H1 (cell line): ENCODE measurements around the gene FAAP100. TPM values are rescaled to one million over a fixed set of nuclear protein-coding genes. Genes with fewer than 3 reads are reported as not detected.

Experiments used
- CTCF ChIA-PET: fragments of 300-600 bp; sonication (Branson Sonifier 250); formaldehyde crosslinking; loops from one replicate; lab custom pipeline; 2021; ENCODE audit not compliant: partially characterized antibody; lab: Charles Lee
- POLR2A ChIA-PET: fragments of 300-600 bp; sonication (Branson Sonifier 250); formaldehyde crosslinking; loops from one replicate; lab custom pipeline; 2021; ENCODE audit warnings: inconsistent platforms; ENCODE audit not compliant: partially characterized antibody; lab: Charles Lee
- DNase-seq, 2 experiments: peaks; one replicate each; pipeline versions ENCODE4 v3.0.0 to v3.0.0-alpha.2; 2010 to 2022; ENCODE audit warnings: low spot score in 2 of 2, low read depth in 1 of 2, mixed read lengths in 1 of 2
- FAIRE-seq: peaks from 2 replicates; lab custom pipeline; 2011; peaks lifted over from hg19 to GRCh38; lab: Jason Lieb, UNC
- H2AFZ ChIP-seq: 2 replicates; pipeline ENCODE4 v1.8.1; 2012; ENCODE audit warnings: low read length, inconsistent platforms
- H2AK5ac ChIP-seq: 2 replicates; pipeline ENCODE4 v1.6.1; 2013; ENCODE audit warnings: low read depth, low read length
- H2BK120ac ChIP-seq: replicated peaks from 2 replicates; pipeline ENCODE3; 2013; ENCODE audit warnings: low read depth, low read length, inconsistent platforms
- H2BK12ac ChIP-seq: 2 replicates; pipeline ENCODE4 v1.6.1; 2013; ENCODE audit warnings: low read depth, low read length
- H2BK15ac ChIP-seq: 2 replicates; pipeline ENCODE4 v1.6.1; 2013; ENCODE audit warnings: low read length
- H2BK20ac ChIP-seq: 2 replicates; pipeline ENCODE4 v1.6.1; 2013; ENCODE audit warnings: low read length
- H2BK5ac ChIP-seq: 2 replicates; pipeline ENCODE4 v1.6.1; 2013; ENCODE audit warnings: low read depth, low read length
- H3K14ac ChIP-seq: 2 replicates; pipeline ENCODE4 v1.6.1; 2013; ENCODE audit warnings: inconsistent platforms; ENCODE audit not compliant: insufficient read length
- H3K18ac ChIP-seq: 2 replicates; pipeline ENCODE4 v1.6.1; 2013; ENCODE audit warnings: low read length; ENCODE audit errors: extremely low read depth
- H3K23ac ChIP-seq: 2 replicates; pipeline ENCODE4 v1.6.1; 2013; ENCODE audit warnings: inconsistent platforms; ENCODE audit not compliant: insufficient read length
- H3K23me2 ChIP-seq: 2 replicates; pipeline ENCODE4 v1.6.1; 2013; ENCODE audit warnings: low read depth, low read length
- H3K27ac ChIP-seq: 2 replicates; pipeline ENCODE4 v1.6.1; 2011; ENCODE audit warnings: low read depth, low read length, inconsistent platforms
- H3K27me3 ChIP-seq, 4 experiments: replicated peaks in 1 of 4; 1 replicate in 1 of 4; 2 replicates in 3 of 4; pipeline versions ENCODE4 v1.6.1 to v1.8.1; 2011 to 2013; ENCODE audit warnings: low read length in 3 of 4, mild to moderate bottlenecking in 3 of 4, inconsistent platforms in 2 of 4, mixed read lengths in 2 of 4, moderate library complexity in 1 of 4; ENCODE audit not compliant: control insufficient read depth in 3 of 4, insufficient read depth in 3 of 4; ENCODE audit errors: extremely low read depth in 1 of 4
- H3K36me3 ChIP-seq, 4 experiments: 2 replicates each; pipeline versions ENCODE4 v1.6.1 to v1.8.1; 2011 to 2013; ENCODE audit warnings: mild to moderate bottlenecking in 4 of 4, low read length in 3 of 4, moderate library complexity in 2 of 4, control low read depth in 1 of 4, inconsistent platforms in 1 of 4; ENCODE audit not compliant: insufficient read depth in 4 of 4, control insufficient read depth in 2 of 4
- H3K4ac ChIP-seq: replicated peaks from 2 replicates; pipeline ENCODE3; 2013; ENCODE audit warnings: low read length, low read depth, mixed read lengths, inconsistent platforms; ENCODE audit not compliant: insufficient read length
- H3K4me1 ChIP-seq, 4 experiments: replicated peaks in 1 of 4; 1 replicate in 1 of 4; 2 replicates in 3 of 4; pipeline versions ENCODE4 v1.6.1 to v1.8.1; 2011 to 2013; ENCODE audit warnings: low read length in 3 of 4, inconsistent platforms in 2 of 4, mixed read lengths in 1 of 4; ENCODE audit not compliant: insufficient read depth in 4 of 4, control insufficient read depth in 3 of 4
- H3K4me2 ChIP-seq, 2 experiments: 2 replicates each; pipeline versions ENCODE4 v1.6.1 to v1.8.1; 2011 to 2013; ENCODE audit warnings: low read depth in 2 of 2, low read length in 2 of 2, control low read depth in 1 of 2, inconsistent platforms in 1 of 2, mild to moderate bottlenecking in 1 of 2; ENCODE audit not compliant: insufficient read depth in 1 of 2
- H3K4me3 ChIP-seq, 4 experiments: fragments of 200-600, 300-600 bp in 1 of 4; sonication (generic), shearing (Covaris generic), sonication (Bioruptor Twin) in 1 of 4; 2 replicates each; pipeline versions ENCODE4 v1.5.1 to v1.8.1; 2011 to 2016; ENCODE audit warnings: low read length in 4 of 4, low read depth in 3 of 4, control low read depth in 2 of 4, inconsistent platforms in 2 of 4, mild to moderate bottlenecking in 2 of 4, mixed read lengths in 1 of 4, moderate library complexity in 1 of 4; ENCODE audit not compliant: insufficient read depth in 2 of 4; ENCODE audit errors: extremely low read depth in 1 of 4
- H3K56ac ChIP-seq: replicated peaks from 2 replicates; pipeline ENCODE3; 2013; ENCODE audit warnings: low read depth, mild to moderate bottlenecking, mixed read lengths, low read length, inconsistent platforms; ENCODE audit not compliant: insufficient read length
- H3K79me1 ChIP-seq: 2 replicates; pipeline ENCODE4 v1.6.1; 2013; ENCODE audit warnings: low read depth, low read length, control low read depth
- H3K79me2 ChIP-seq, 2 experiments: 2 replicates each; pipeline versions ENCODE4 v1.6.1 to v1.8.1; 2012 to 2013; ENCODE audit warnings: low read length in 2 of 2, mild to moderate bottlenecking in 2 of 2, inconsistent platforms in 1 of 2; ENCODE audit not compliant: insufficient read depth in 2 of 2, control insufficient read depth in 1 of 2
- H3K9ac ChIP-seq, 4 experiments: replicated peaks in 1 of 4; 1 replicate in 1 of 4; 2 replicates in 3 of 4; pipeline versions ENCODE4 v1.6.1 to v1.8.1; 2011 to 2013; ENCODE audit warnings: low read depth in 3 of 4, low read length in 3 of 4, control low read depth in 2 of 4, mild to moderate bottlenecking in 2 of 4, moderate library complexity in 2 of 4, inconsistent platforms in 1 of 4; ENCODE audit errors: extremely low read depth in 1 of 4
- H3K9me3 ChIP-seq, 2 experiments: 2 replicates each; pipeline versions ENCODE4 v1.6.1 to v1.8.1; 2012 to 2013; ENCODE audit warnings: mild to moderate bottlenecking in 2 of 2, moderate library complexity in 2 of 2, control low read depth in 1 of 2, inconsistent platforms in 1 of 2, low read depth in 1 of 2, low read length in 1 of 2, mixed read lengths in 1 of 2; ENCODE audit not compliant: insufficient read depth in 2 of 2
- H4K20me1 ChIP-seq, 2 experiments: replicated peaks in 1 of 2; 2 replicates each; pipeline versions ENCODE3 to v1.8.1; 2011 to 2013; ENCODE audit warnings: inconsistent platforms in 2 of 2, low read length in 2 of 2, mild to moderate bottlenecking in 1 of 2; ENCODE audit not compliant: insufficient read depth in 2 of 2, control insufficient read depth in 1 of 2
- H4K5ac ChIP-seq: 2 replicates; pipeline ENCODE4 v1.6.1; 2013; ENCODE audit warnings: low read length, low read depth, mixed read lengths, inconsistent platforms; ENCODE audit not compliant: insufficient read length
- H4K8ac ChIP-seq: 2 replicates; pipeline ENCODE4 v1.8.0; 2013; ENCODE audit warnings: mild to moderate bottlenecking, moderate library complexity, low read length, inconsistent platforms; ENCODE audit not compliant: insufficient read depth; ENCODE audit errors: extremely low read depth
- H4K91ac ChIP-seq: replicated peaks from 2 replicates; pipeline ENCODE3; 2013; ENCODE audit warnings: low read length, mixed read lengths, inconsistent platforms; ENCODE audit not compliant: insufficient read length
- ATF2 ChIP-seq: IDR thresholded peaks from 2 replicates; pipeline ENCODE4 v1.6.1; 2012; ENCODE audit warnings: low read length, inconsistent platforms
- CHD1 ChIP-seq: IDR thresholded peaks from 2 replicates; pipeline ENCODE4 v1.6.1; 2012; ENCODE audit warnings: low read depth, low read length, improper control_type of control experiment
- POLR2A ChIP-seq, 2 experiments: IDR thresholded peaks; 1 replicate in 1 of 2; 2 replicates in 1 of 2; pipeline ENCODE4 v1.6.1; 2011; ENCODE audit warnings: low read depth in 2 of 2, low read length in 2 of 2, mild to moderate bottlenecking in 2 of 2; ENCODE audit errors: control extremely low read depth in 1 of 2
- SIN3A ChIP-seq, 2 experiments: IDR thresholded peaks in 1 of 2; conservative IDR thresholded peaks in 1 of 2; 2 replicates each; pipeline ENCODE4 v1.6.1; 2011 to 2012; ENCODE audit warnings: low read length in 2 of 2, improper control_type of control experiment in 1 of 2, low read depth in 1 of 2, mild to moderate bottlenecking in 1 of 2
- SP1 ChIP-seq: IDR thresholded peaks from 2 replicates; pipeline ENCODE4 v1.6.1; 2011; ENCODE audit warnings: low read depth, low read length
- TAF7 ChIP-seq: optimal IDR thresholded peaks from 2 replicates; pipeline ENCODE3; 2011; ENCODE audit warnings: low read depth, mild to moderate bottlenecking, inconsistent platforms, low read length, moderate library complexity, borderline replicate concordance
- YY1 ChIP-seq: IDR thresholded peaks from 2 replicates; pipeline ENCODE4 v1.6.1; 2011; ENCODE audit warnings: low read depth, mild to moderate bottlenecking, low read length
- WGBS, 2 experiments: shearing (Covaris generic) in 1 of 2; methylation state at CpG; one replicate each; pipeline versions ENCODE4 v1.1.6 to v1.1.7; 2013 to 2015; ENCODE audit warnings: low lambda C conversion rate in 2 of 2, mixed read lengths in 2 of 2, inconsistent platforms in 1 of 2, low coverage in 1 of 2, missing lambda C conversion rate in 1 of 2; ENCODE audit not compliant: insufficient replicate concordance in 2 of 2, insufficient coverage in 1 of 2, insufficient read length in 1 of 2; ENCODE audit errors: extremely low coverage in 1 of 2, missing lambda C conversion rate in 1 of 2; 5-methylcytosine and 5-hydroxymethylcytosine counted together
- polyA plus RNA-seq, 7 experiments: library from polyadenylated mRNA; depleted of rRNA in 3 of 7; stranded (reverse) in 5 of 7; unstranded in 2 of 7; fragments of >200 nt in 5 of 7; fragments of 200-250 nt in 2 of 7; gene quantifications; 1 replicate in 5 of 7; 2 replicates in 1 of 7; 4 replicates in 1 of 7; pipeline versions ENCODE4 v1.2.1 to v1.2.3, GENCODE V29; 2011 to 2013; ENCODE audit warnings: missing spikeins in 2 of 7, mixed read lengths in 2 of 7
- total RNA-seq: library from RNA; stranded (reverse); fragmentation: NEBNext Ultra II Directional; extraction: Animal tissue kit (Norgen Biotek cat#: 25700); gene quantifications from 2 replicates; pipeline ENCODE4 v1.2.1, GENCODE V29; 2021

Gene FAAP100
- total and polyA plus RNA-seq, 2 of the 8 experiments (the other 6 are each of a cell fraction or from before 2014, with no cell fraction given), result 23.2 to 41.8 TPM

- Histone ChIP-seq H3K36me3 (peaks cover 19 to 37% (median 31%) of the 10 kb centered on the region in 4 experiments; a peak in 7 of 8 replicates), H2BK12ac (no peak overlapping the region), H3K9ac (peak overlapping the region in 3 of 4 experiments; percentile 76 to 96 (median 94); a peak in 6 of 7 replicates), H3K9me3 (no peaks in the 10 kb centered on the region), H3K4me1 (peaks cover 0 to 6% (median 3%) of the 10 kb centered on the region in 4 experiments; a peak in 3 of 7 replicates), H3K4me3 (peak overlapping the region; percentile 75 to 93 (median 90)), H2BK5ac (0 out of 2 replicates have a peak overlapping the region, but pooled peaks have one; percentile 75), H3K27me3 (no peaks in the 10 kb centered on the region), H2BK15ac (no peak overlapping the region), H3K79me1 (peaks cover 14% of the 10 kb centered on the region), H2BK20ac (no peak overlapping the region), H3K27ac (no peak overlapping the region), H4K5ac (no peak overlapping the region), H3K14ac (no peak overlapping the region), H2AK5ac (no peak overlapping the region), H3K23me2 (peaks cover 22% of the 10 kb centered on the region), H3K4ac (no peak overlapping the region), H4K8ac (peak overlapping the region; percentile 28; the same call in 1 of the 2 replicates), H4K20me1 (peaks cover 23 to 29% of the 10 kb centered on the region in 2 experiments), H3K79me2 (peaks cover 24 to 32% of the 10 kb centered on the region in 2 experiments), H3K56ac (no peak overlapping the region), H2AFZ (no peak overlapping the region), H4K91ac (no peak overlapping the region), H3K23ac (no peak overlapping the region), H3K4me2 (peak overlapping the region; percentile 97 to 98), H2BK120ac (no peak overlapping the region), H3K18ac (no peak overlapping the region; the same call in 1 of the 2 replicates)
- ChIA-PET CTCF (interaction anchor here (0.6 to 1.4 kb wide), 8 partner anchors 10 to 1132 kb away, joined by 3 to 5 read pairs (median 3); no protein-coding TSS in a partner anchor), POLR2A (interaction anchor here (0.6 to 35.8 kb wide), 19 partner anchors 6 to 283 kb away, joined by 3 to 1004 read pairs (median 5); partner anchors contain the start of genes ACTG1, BAHCC1 and FSCN2)
- no peak for FAIRE-seq
- no peak for TF ChIP-seq TAF7
- TF ChIP-seq CHD1, result peak; percentile 73
- TF ChIP-seq YY1, result no peak
- TF ChIP-seq POLR2A (IDR thresholded peaks at IDR 0.05; ENCODE audit: control extremely low read depth in 1 of 2, low read depth in 2 of 2, low read length in 2 of 2), result peak; percentile 14 to 68; a peak in 2 of 3 replicates
- TF ChIP-seq ATF2, result peak; percentile 5; the same call in 1 of the 2 replicates
- TF ChIP-seq SIN3A (conservative IDR thresholded peaks at IDR 0.05 in 1 of 2, IDR thresholded peaks at IDR 0.05 in 1 of 2; ENCODE audit: low read depth in 1 of 2, low read length in 2 of 2), result 0 out of 4 replicates have a peak, but pooled peaks of 1 of the 2 experiments have one; percentile 82
- no peak for TF ChIP-seq SP1
- WGBS, 2 experiments, result 62% methylated on average over 22 of the region's 22 CpGs; no CpG with 5 or more reads in 1 of the 2 experiments
- no peak for DNase-seq
Measured at GRCh38 chr17:81509972-81510784, 42.0 kb downstream of the FAAP100 start.
